GM19238 (cell line): ENCODE measurements around the gene APOL3.
"Not testable (repeated sequence)": the region's sequence is repeated elsewhere in the genome, so short reads cannot be mapped to it uniquely, and the experiment has no call there.

Experiments used
- DNase-seq: peaks from one replicate; pipeline ENCODE4 v3.0.0; 2011; ENCODE audit warnings: low spot score; ENCODE audit not compliant: insufficient read length

The APOL3 gene

GRCh38 chr22:36161793-36162126, 1.2 kb upstream of the APOL3 start:
- DNase-seq, result not testable (repeated sequence)

- peak; percentile 18 for DNase-seq
Measured at GRCh38 chr22:36156515-36157419, 3.8 kb downstream of the APOL3 start.

- DNase-seq, result no peak
Measured at GRCh38 chr22:36156119-36156514, 4.4 kb downstream of the APOL3 start.

- DNase-seq, result no peak
Measured at GRCh38 chr22:36155702-36156101, 4.9 kb downstream of the APOL3 start.

GRCh38 chr22:36154423-36154945, 6.1 kb downstream of the APOL3 start:
- no peak for DNase-seq

GRCh38 chr22:36153501-36154422, 6.8 kb downstream of the APOL3 start:
- DNase-seq, result no peak

- not testable (repeated sequence) for DNase-seq
Measured at GRCh38 chr22:36152821-36153220, 7.7 kb downstream of the APOL3 start.

- DNase-seq, result no peak
Measured at GRCh38 chr22:36152088-36152487, 8.5 kb downstream of the APOL3 start.

- DNase-seq, result no peak
Measured at GRCh38 chr22:36151006-36151595, 9.5 kb downstream of the APOL3 start.

GRCh38 chr22:36149441-36149840, 11.1 kb downstream of the APOL3 start:
- no peak for DNase-seq

GRCh38 chr22:36148411-36148810, 12.1 kb downstream of the APOL3 start:
- DNase-seq, result no peak

- DNase-seq, result no peak
Measured at GRCh38 chr22:36147196-36147791, 13.3 kb downstream of the APOL3 start.

GRCh38 chr22:36145881-36146280, 14.7 kb downstream of the APOL3 start:
- DNase-seq, result no peak

- DNase-seq, result no peak
Measured at GRCh38 chr22:36144886-36145541, 15.5 kb downstream of the APOL3 start.

GRCh38 chr22:36143956-36144355, 16.6 kb downstream of the APOL3 start:
- no peak for DNase-seq

GRCh38 chr22:36143066-36143815, 17.3 kb downstream of the APOL3 start:
- DNase-seq, result no peak

- DNase-seq, result no peak
Measured at GRCh38 chr22:36141481-36141880, 19.1 kb downstream of the APOL3 start.

GRCh38 chr22:36138709-36139108, 21.8 kb downstream of the APOL3 start:
- not testable (repeated sequence) for DNase-seq

- DNase-seq, result no peak
Measured at GRCh38 chr22:36136988-36137387, 23.6 kb downstream of the APOL3 start.

GRCh38 chr22:36136475-36136874, 24.1 kb downstream of the APOL3 start:
- DNase-seq, result no peak
